Duodenal mucosa (tissue), 2 donors: ENCODE results near the gene LIN7C.
A peak's percentile ranks its signal among the peaks of the same experiment; 100 is the strongest.

Experiments
- H3K27ac ChIP-seq: one replicate; pipeline ENCODE4 v1.7.0; 2013; ENCODE audit warnings: low read depth, low read length
- H3K27me3 ChIP-seq, 2 donors: one replicate each; pipeline ENCODE4 v1.7.0; 2013; ENCODE audit warnings: low read length in 2 of 2, control low read depth in 1 of 2; ENCODE audit not compliant: insufficient read depth in 2 of 2, control insufficient read depth in 1 of 2
- H3K36me3 ChIP-seq, 2 donors: one replicate each; pipeline ENCODE4 v1.7.0; 2013; ENCODE audit warnings: low read length in 2 of 2, control low read depth in 1 of 2; ENCODE audit not compliant: insufficient read depth in 2 of 2, control insufficient read depth in 1 of 2
- H3K4me1 ChIP-seq, 2 donors: one replicate each; pipeline ENCODE4 v1.7.0; 2013; ENCODE audit warnings: low read length in 2 of 2, control low read depth in 1 of 2; ENCODE audit not compliant: insufficient read depth in 2 of 2, control insufficient read depth in 1 of 2
- H3K4me3 ChIP-seq, 2 donors: one replicate each; pipeline ENCODE4 v1.7.0; 2013; ENCODE audit warnings: low read length in 2 of 2, low read depth in 1 of 2
- H3K9ac ChIP-seq, 2 donors: one replicate each; pipeline ENCODE4 v1.7.0; 2013; ENCODE audit warnings: low read length in 2 of 2, low read depth in 1 of 2
- H3K9me3 ChIP-seq, 2 donors: one replicate each; pipeline ENCODE4 v1.7.0; 2013; ENCODE audit warnings: low read length in 2 of 2, control low read depth in 1 of 2; ENCODE audit not compliant: control insufficient read depth in 1 of 2

LIN7C gene

GRCh38 chr11:27472398-27473016, 34.1 kb downstream of the LIN7C start, which contains the start of gene LGR4:
Gene LGR4 (minus strand): TSS chr11:27472790. CDS start chr11:27472302, 488 bp downstream.
- H3K27ac ChIP-seq: peak within 1 kb of the TSS; percentile 67
- H3K9ac ChIP-seq: peak within 1 kb of the TSS; percentile 69 to 80
- H3K4me3 ChIP-seq: peak within 1 kb of the TSS; percentile 80 to 89

DNA sequence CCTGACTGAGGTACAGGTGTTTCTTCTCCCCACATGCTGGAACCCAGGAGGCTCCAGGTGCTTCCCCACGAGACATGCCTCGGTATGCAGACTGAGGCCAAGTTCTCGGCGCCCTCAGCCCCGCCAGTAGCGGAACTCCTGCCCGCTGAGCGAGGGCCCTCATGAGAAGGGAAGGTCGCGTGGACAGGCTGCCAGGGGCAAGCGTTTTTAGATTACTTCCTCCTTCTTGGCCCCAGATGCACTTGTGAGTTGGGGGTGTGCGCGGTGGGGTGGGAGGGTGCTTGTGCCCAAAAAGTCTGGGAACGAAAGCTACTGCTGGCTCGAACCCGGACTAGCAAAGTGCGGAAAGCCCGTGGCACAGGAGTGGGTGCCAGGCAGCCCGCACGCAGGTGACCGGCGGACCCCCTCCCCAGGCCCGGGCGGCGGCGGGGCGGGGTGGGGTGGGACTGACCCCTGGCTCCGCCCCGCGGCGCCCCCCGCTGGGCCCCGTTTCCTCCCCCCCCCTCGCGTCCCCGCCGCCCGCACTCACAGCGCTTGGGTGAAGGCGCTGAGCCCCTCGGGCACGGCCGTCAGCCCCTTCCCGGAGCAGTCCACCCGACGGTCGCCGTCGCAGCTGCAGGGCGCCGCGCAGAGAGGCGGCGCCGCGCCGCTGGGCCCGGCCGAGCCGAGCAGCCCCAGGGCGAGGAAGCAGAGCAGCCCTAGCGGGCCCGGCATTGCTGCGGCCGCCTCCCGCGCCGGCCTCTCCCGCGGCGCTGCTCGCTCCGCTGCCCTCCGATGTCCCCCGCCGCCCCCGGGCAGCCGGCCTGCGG, 34.8 kb downstream of the LIN7C start:
- H3K27me3 ChIP-seq: no peaks in the 10 kb centered on the region
- H3K4me3 ChIP-seq: peak overlapping the region; percentile 80 to 89
- H3K36me3 ChIP-seq: no peaks in the 10 kb centered on the region
- H3K9ac ChIP-seq: peak overlapping the region; percentile 69 to 80
- H3K9me3 ChIP-seq: no peaks in the 10 kb centered on the region
- peaks cover 22% of the 10 kb centered on the region in 2 donors for H3K4me1 ChIP-seq
- H3K27ac ChIP-seq: peak overlapping the region; percentile 67

More at GRCh38 chr11:27472398-27473016, 34.1 kb downstream of the LIN7C start, which contains the start of gene LGR4:
- Histone ChIP-seq H3K4me1 (peaks cover 22% of the 10 kb centered on the region in 2 donors), H3K36me3 (no peaks in the 10 kb centered on the region), H3K9me3 (no peaks in the 10 kb centered on the region), H3K27me3 (no peaks in the 10 kb centered on the region)

DNA sequence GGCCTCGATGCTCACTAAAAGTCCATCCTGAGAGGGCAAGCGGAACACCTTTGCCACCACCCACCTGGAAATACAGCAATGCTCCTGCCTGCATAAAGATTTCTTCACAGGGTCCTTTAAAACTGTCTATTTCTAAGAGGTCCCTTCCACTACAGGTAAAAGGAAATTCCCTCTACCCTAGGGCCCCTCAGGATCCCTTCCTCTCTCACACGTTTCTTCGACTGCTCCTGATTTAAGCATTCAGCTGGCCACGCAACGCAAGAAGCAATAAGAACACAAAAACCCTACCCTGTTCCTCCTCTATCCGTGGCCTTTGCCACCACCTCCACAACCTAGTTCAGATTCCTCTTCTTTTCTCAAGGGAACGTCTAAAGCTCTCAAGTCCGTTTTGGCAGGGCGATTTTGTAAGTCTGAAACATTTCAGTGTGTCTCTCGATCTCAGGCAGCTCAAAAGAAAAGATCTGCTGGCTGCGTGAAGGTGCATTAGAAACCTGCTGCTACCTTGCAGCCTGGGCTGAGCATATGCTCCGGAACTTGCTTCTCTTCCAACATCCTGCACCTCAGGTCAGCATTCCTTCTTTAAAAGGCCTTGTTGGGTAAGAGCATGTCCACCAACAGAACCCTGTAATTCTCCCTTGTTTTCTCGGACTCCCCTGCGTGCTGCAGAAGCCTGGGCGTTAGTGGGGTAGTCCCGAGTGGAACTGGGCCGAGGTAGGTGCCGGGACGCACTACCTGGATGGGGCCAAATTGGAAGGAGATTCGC, 35.6 kb downstream of the LIN7C start:
- H3K4me1 ChIP-seq: peaks cover 22 to 26% of the 10 kb centered on the region in 2 donors
- no peaks in the 10 kb centered on the region for H3K27me3 ChIP-seq
- peak overlapping the region; percentile 80 to 89 for H3K4me3 ChIP-seq
- H3K36me3 ChIP-seq: no peaks in the 10 kb centered on the region
- H3K9ac ChIP-seq: peak overlapping the region; percentile 69 to 80
- H3K27ac ChIP-seq: peak overlapping the region; percentile 37
- H3K9me3 ChIP-seq: no peaks in the 10 kb centered on the region

GRCh38 chr11:27470166-27470565, 36.4 kb downstream of the LIN7C start:
- Histone ChIP-seq H3K9me3 (no peaks in the 10 kb centered on the region), H3K4me1 (peaks cover 26 to 29% of the 10 kb centered on the region in 2 donors)

GRCh38 chr11:27468995-27469695, 37.4 kb downstream of the LIN7C start:
- no peaks in the 10 kb centered on the region for H3K27me3 ChIP-seq
- peaks cover 31 to 40% of the 10 kb centered on the region in 2 donors for H3K4me1 ChIP-seq
- H3K9ac ChIP-seq: peak overlapping the region; percentile 69 to 80
- H3K36me3 ChIP-seq: no peaks in the 10 kb centered on the region
- peak overlapping the region; percentile 80 to 89 for H3K4me3 ChIP-seq
- H3K27ac ChIP-seq: peak overlapping the region; percentile 34
- no peaks in the 10 kb centered on the region for H3K9me3 ChIP-seq

More at GRCh38 chr11:27470166-27470565, 36.4 kb downstream of the LIN7C start:
- peak overlapping the region; percentile 69 to 80 for H3K9ac ChIP-seq
- H3K27ac ChIP-seq: no peak overlapping the region
- H3K36me3 ChIP-seq: no peaks in the 10 kb centered on the region
- no peaks in the 10 kb centered on the region for H3K27me3 ChIP-seq
- peak overlapping the region; percentile 80 to 89 for H3K4me3 ChIP-seq

GRCh38 chr11:27468209-27468994, 38.2 kb downstream of the LIN7C start:
- peak overlapping the region; percentile 58 to 69 for H3K9ac ChIP-seq
- H3K9me3 ChIP-seq: no peaks in the 10 kb centered on the region
- H3K27me3 ChIP-seq: no peaks in the 10 kb centered on the region
- peaks cover 27 to 43% of the 10 kb centered on the region in 2 donors for H3K4me1 ChIP-seq
- peak overlapping the region; percentile 80 to 89 for H3K4me3 ChIP-seq
- peak overlapping the region; percentile 34 for H3K27ac ChIP-seq
- no peaks in the 10 kb centered on the region for H3K36me3 ChIP-seq

DNA sequence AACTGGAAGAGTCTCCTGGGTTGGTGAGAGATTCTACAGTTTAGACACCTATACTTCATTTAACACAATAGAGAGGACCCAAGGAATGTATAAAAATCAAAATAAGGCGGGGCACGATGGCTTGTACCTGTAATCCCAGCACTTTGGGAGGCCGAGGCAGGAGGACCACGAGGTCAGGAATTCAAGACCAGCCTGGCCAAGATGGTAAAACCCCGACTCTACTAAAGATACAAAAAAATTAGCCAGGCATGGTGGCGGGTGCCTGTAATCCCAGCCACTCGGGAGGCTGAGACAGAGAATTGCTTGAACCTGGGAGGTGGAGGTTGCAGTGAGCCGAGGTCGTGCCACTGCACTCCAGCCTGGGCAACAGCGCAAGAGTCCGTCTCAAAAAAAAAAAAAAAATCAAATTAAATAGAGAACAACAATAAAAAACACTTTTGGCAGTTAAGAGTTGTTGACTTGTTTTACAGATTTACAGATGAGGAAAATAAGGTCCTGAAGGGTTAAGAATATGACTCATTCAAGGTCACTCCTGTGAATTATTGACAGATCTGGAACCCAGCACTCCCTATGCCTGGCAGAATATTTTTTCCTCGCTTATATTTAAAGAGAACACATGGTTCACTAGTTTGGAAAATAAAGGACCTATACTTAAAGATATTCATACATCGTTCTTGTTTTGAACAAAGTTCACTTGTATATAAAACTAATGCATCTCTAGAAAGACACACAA, 39.2 kb downstream of the LIN7C start:
- Histone ChIP-seq H3K9me3 (no peaks in the 10 kb centered on the region), H3K9ac (peak overlapping the region in 1 of 2 donors; percentile 24), H3K4me1 (peaks cover 25 to 41% of the 10 kb centered on the region in 2 donors), H3K27me3 (no peaks in the 10 kb centered on the region), H3K27ac (peak overlapping the region; percentile 34), H3K36me3 (no peaks in the 10 kb centered on the region), H3K4me3 (peak overlapping the region in 1 of 2 donors; percentile 31)

DNA sequence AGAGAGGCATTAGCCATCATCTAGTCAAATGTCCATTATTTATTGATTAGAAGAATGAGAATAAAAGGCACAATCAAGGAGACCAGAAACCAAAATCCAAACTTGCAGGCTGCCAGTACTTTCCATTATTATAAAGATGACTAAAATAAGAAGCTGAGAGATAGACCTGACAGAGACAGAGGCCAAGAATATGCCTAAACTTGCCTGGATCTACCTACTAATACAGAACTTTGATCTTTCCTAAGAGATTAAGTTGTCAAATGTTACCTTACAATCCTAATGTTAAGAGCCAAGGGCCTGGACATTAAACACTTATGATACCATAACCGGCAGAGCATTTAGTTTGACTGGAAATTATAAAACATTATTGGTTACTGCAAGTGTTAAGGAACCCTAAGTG, 40.2 kb downstream of the LIN7C start:
- H3K27me3 ChIP-seq: no peaks in the 10 kb centered on the region
- H3K9me3 ChIP-seq: no peaks in the 10 kb centered on the region
- H3K36me3 ChIP-seq: no peaks in the 10 kb centered on the region
- no peak overlapping the region for H3K27ac ChIP-seq
- H3K4me3 ChIP-seq: no peak overlapping the region
- peaks cover 24 to 41% of the 10 kb centered on the region in 2 donors for H3K4me1 ChIP-seq
- no peak overlapping the region for H3K9ac ChIP-seq
